K562 (cell line): ENCODE data around the gene RCOR1. TPM values are rescaled to one million over a fixed set of nuclear protein-coding genes. Genes with fewer than 3 reads are reported as not detected.
A peak's percentile ranks its signal among the peaks of the same experiment; 100 is the strongest.

ENCODE experiments used
- ATAC-seq: fragments of 200-7000 bp; cut with Tn5 transposase; 3 replicates; pipeline ENCODE4 v1.9.1; 2020; ENCODE audit warnings: moderate library complexity
- BruUV-seq: library from RNA; stranded (reverse); fragments of 400-500 nt; replicated peaks from 2 replicates; lab custom pipeline; 2021; lab: Mats Ljungman, UMichigan
- CTCF ChIA-PET: fragments of 300-600 bp; formaldehyde crosslinking; extraction: SDS; loops from one replicate; lab custom pipeline; 2021; ENCODE audit warnings: low intra/inter-chr PET ratio; lab: Yijun Ruan, JAX
- POLR2A ChIA-PET: fragments of 300-600, 350-650 bp; sonication (Branson Sonifier 250); formaldehyde crosslinking; extraction: SDS; loops from one replicate; lab custom pipeline; 2021; ENCODE audit warnings: antibody characterized with exemption, inconsistent platforms; lab: Yijun Ruan, JAX
- DNase-seq, 4 experiments: peaks; one replicate each; pipeline versions ENCODE4 v3.0.0 to v3.0.0-alpha.2; 2011 to 2018; ENCODE audit warnings: low spot score in 3 of 4, mixed read lengths in 3 of 4; ENCODE audit errors: extremely low read depth in 1 of 4
- FAIRE-seq: peaks from 2 replicates; lab custom pipeline; 2011; peaks lifted over from hg19 to GRCh38; lab: Jason Lieb, UNC
- H2AFZ ChIP-seq: 2 replicates; pipeline ENCODE4 v1.6.0; 2011; ENCODE audit warnings: low read depth, low read length, control low read depth, inconsistent platforms
- H3K27ac ChIP-seq: fragments of 200-600 bp; 3 replicates; pipeline ENCODE4 v1.8.0; 2011; ENCODE audit warnings: low read depth, mild to moderate bottlenecking, control low read depth, inconsistent platforms, low read length, moderate library complexity, mixed read lengths; ENCODE audit errors: extremely low read depth
- H3K27me3 ChIP-seq, 2 experiments: fragments of 300-600 bp in 1 of 2; 2 replicates in 1 of 2; 3 replicates in 1 of 2; pipeline versions ENCODE4 v1.6.0 to v1.8.0; 2011; ENCODE audit warnings: inconsistent platforms in 2 of 2, low read length in 2 of 2, mild to moderate bottlenecking in 1 of 2, mixed read lengths in 1 of 2, moderate library complexity in 1 of 2; ENCODE audit not compliant: control insufficient read depth in 2 of 2, insufficient read depth in 2 of 2
- H3K36me3 ChIP-seq: fragments of 300-600 bp; 3 replicates; pipeline ENCODE4 v1.8.0; 2011; ENCODE audit warnings: mild to moderate bottlenecking, low read length, inconsistent platforms; ENCODE audit not compliant: control insufficient read depth, insufficient read depth
- H3K4me1 ChIP-seq, 2 experiments: fragments of 200-600 bp in 1 of 2; replicated peaks in 1 of 2; 2 replicates in 1 of 2; 3 replicates in 1 of 2; pipeline versions ENCODE4 v1.5.1 to v1.8.0; 2011; ENCODE audit warnings: inconsistent platforms in 2 of 2, low read length in 2 of 2, mild to moderate bottlenecking in 1 of 2, mixed read lengths in 1 of 2, moderate library complexity in 1 of 2; ENCODE audit not compliant: control insufficient read depth in 2 of 2, insufficient read depth in 2 of 2
- H3K4me2 ChIP-seq: 2 replicates; pipeline ENCODE4 v1.6.1; 2011; ENCODE audit warnings: low read length, control low read depth, inconsistent platforms, mixed read lengths; ENCODE audit not compliant: insufficient read depth
- H3K4me3 ChIP-seq: fragments of 200-600 bp; sonication (generic), shearing (Covaris generic); 2 replicates; pipeline ENCODE4 v1.5.1; 2016; ENCODE audit warnings: control low read depth, inconsistent platforms
- H3K79me2 ChIP-seq: fragments of 200-600 bp; 3 replicates; pipeline ENCODE4 v1.8.0; 2011; ENCODE audit warnings: low read length, inconsistent platforms; ENCODE audit not compliant: control insufficient read depth, insufficient read depth
- H3K9ac ChIP-seq, 2 experiments: 2 replicates each; pipeline versions ENCODE4 v1.6.0 to v1.6.1; 2011; ENCODE audit warnings: low read depth in 2 of 2, low read length in 2 of 2, control low read depth in 1 of 2, inconsistent platforms in 1 of 2, mild to moderate bottlenecking in 1 of 2, mixed read lengths in 1 of 2; ENCODE audit not compliant: insufficient read depth in 1 of 2
- H3K9me1 ChIP-seq: one replicate; pipeline ENCODE4 v1.6.0; 2011; ENCODE audit warnings: inconsistent platforms, mild to moderate bottlenecking, low read length, moderate library complexity; ENCODE audit not compliant: control insufficient read depth, insufficient read depth
- H3K9me3 ChIP-seq: replicated peaks from 2 replicates; pipeline ENCODE4 v1.5.1; 2011; ENCODE audit warnings: low read depth, low read length, inconsistent platforms; ENCODE audit not compliant: control insufficient read depth, insufficient read depth
- H4K20me1 ChIP-seq: replicated peaks from 2 replicates; pipeline ENCODE4 v1.6.1; 2011; ENCODE audit warnings: low read length, inconsistent platforms, mixed read lengths; ENCODE audit not compliant: control insufficient read depth, insufficient read depth
- POLR2G ChIP-seq: fragments of 200-400 bp; formaldehyde crosslinking; IDR thresholded peaks from 2 replicates; pipeline ENCODE4 v1.6.1; 2017; ENCODE audit warnings: low read depth, mild to moderate bottlenecking, antibody characterized with exemption, low read length, moderate library complexity
- TSHZ1 ChIP-seq: fragments of 250-450 bp; sonication (Bioruptor Pico); IDR thresholded peaks from 2 replicates; pipeline ENCODE4 v1.4.0; 2020; ENCODE audit warnings: mild to moderate bottlenecking, moderate library complexity
- WGBS: fragments of 100-300 bp; shearing (Covaris generic); methylation state at CpG from one replicate; pipeline ENCODE4 v1.1.6; 2016; ENCODE audit warnings: low coverage, mixed read lengths; ENCODE audit not compliant: insufficient coverage; ENCODE audit errors: missing lambda C conversion rate; 5-methylcytosine and 5-hydroxymethylcytosine counted together
- in situ Hi-C: fragments of 300-500 bp; cut with MboI; formaldehyde crosslinking; loops from 4 replicates; pipeline ENCODE4 v1.15.0; 2018; ENCODE audit warnings: inconsistent platforms, mixed read lengths
- intact Hi-C: fragments of 100-400 bp; cut with micrococcal nuclease; formaldehyde crosslinking; loops from 2 replicates; pipeline ENCODE4 v1.14.2; 2022
- polyA plus RNA-seq, 8 experiments: library from polyadenylated mRNA; depleted of rRNA in 4 of 8; stranded (reverse) in 5 of 8; unstranded in 3 of 8; fragments of >200 nt; fragmentation: Nextera tagmentation in 2 of 8; fragmentation: Illumina TruSeq in 1 of 8; extraction: Ambion mirVana in 2 of 8; extraction: Trizol in 1 of 8; gene quantifications; 2 replicates each; pipeline versions ENCODE4 v1.2.1 to v1.2.3, GENCODE V29; 2011 to 2014; ENCODE audit warnings: inconsistent platforms in 1 of 8, missing spikeins in 1 of 8
- total RNA-seq, 7 experiments: library from RNA; depleted of rRNA in 6 of 7; stranded (reverse); fragments of >200 nt in 6 of 7; fragmentation: Illumina TruSeq in 2 of 7; extraction: Trizol in 2 of 7; gene quantifications; 2 replicates each; pipeline versions ENCODE4 v1.2.1 to v1.2.3, GENCODE V29; 2011 to 2021; ENCODE audit warnings: low replicate concordance in 1 of 7
- TF ChIP-seq, protein P1 (sequence below), 2 experiments: IDR thresholded peaks; 2 replicates each; pipeline ENCODE4 v1.6.1; 2011; ENCODE audit warnings: borderline replicate concordance in 1 of 2, control low read depth in 1 of 2, low read depth in 1 of 2, low read length in 1 of 2, mild to moderate bottlenecking in 1 of 2, mixed read lengths in 1 of 2, moderate library complexity in 1 of 2; ENCODE audit not compliant: insufficient read depth in 1 of 2, insufficient read length in 1 of 2, poor library complexity in 1 of 2, severe bottlenecking in 1 of 2; ENCODE audit errors: extremely low read depth in 1 of 2
- TF ChIP-seq, protein P2 (sequence below): fragments of 450-650 bp; conservative IDR thresholded peaks from 2 replicates; pipeline ENCODE4 v1.6.1; 2016; ENCODE audit warnings: missing genetic modification characterization, low read depth, mild to moderate bottlenecking, missing compliant biosample characterization, moderate library complexity

The RCOR1 gene
- total and polyA plus RNA-seq, 9 of the 15 experiments (the other 6 are each of a cell fraction or from before 2014, with no cell fraction given), result 8.5 to 47.9 (median 20.9) TPM

- Histone ChIP-seq H3K27ac (no peak overlapping the region), H3K4me3 (no peak overlapping the region), H3K9ac (0 out of 4 replicates have a peak overlapping the region, but pooled peaks of 1 of the 2 experiments have one; percentile 13), H3K79me2 (no peaks in the 10 kb centered on the region), H4K20me1 (no peaks in the 10 kb centered on the region), H3K9me3 (no peaks in the 10 kb centered on the region), H2AFZ (no peak overlapping the region), H3K4me1 (peaks cover 0 to 15% of the 10 kb centered on the region in 2 experiments; a peak in 2 of 5 replicates), H3K27me3 (no peaks in the 10 kb centered on the region; a peak in 1 of 5 replicates), H3K36me3 (no peaks in the 10 kb centered on the region), H3K9me1 (no peaks in the 10 kb centered on the region), H3K4me2 (no peak overlapping the region)
- ATAC-seq, result no peak
- BruUV-seq, result no TSS peak
- intact Hi-C loops, result no loop called here
- CTCF ChIA-PET, result no interaction called here
- in situ Hi-C loops, result no loop called here
- POLR2A ChIA-PET, result interaction anchor here (0.7 kb wide), 2 partner anchors 10 to 117 kb away, joined by 3 read pairs; no protein-coding TSS in a partner anchor
- no peak for DNase-seq
- 57% methylated on average over 5 of the region's 11 CpGs for WGBS
- no peak for FAIRE-seq
- TF ChIP-seq POLR2G, result peak; percentile 75
- TF ChIP-seq TSHZ1 (CRISPR knock-in tag), result no peak
- TF ChIP-seq, protein P1, sequence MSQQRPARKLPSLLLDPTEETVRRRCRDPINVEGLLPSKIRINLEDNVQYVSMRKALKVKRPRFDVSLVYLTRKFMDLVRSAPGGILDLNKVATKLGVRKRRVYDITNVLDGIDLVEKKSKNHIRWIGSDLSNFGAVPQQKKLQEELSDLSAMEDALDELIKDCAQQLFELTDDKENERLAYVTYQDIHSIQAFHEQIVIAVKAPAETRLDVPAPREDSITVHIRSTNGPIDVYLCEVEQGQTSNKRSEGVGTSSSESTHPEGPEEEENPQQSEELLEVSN (IDR thresholded peaks at IDR 0.05; ENCODE audit: borderline replicate concordance in 1 of 2, extremely low read depth in 1 of 2, insufficient read depth in 1 of 2, insufficient read length in 1 of 2, low read depth in 1 of 2, low read length in 1 of 2, poor library complexity in 1 of 2, severe bottlenecking in 1 of 2), result peak in 1 of 2 experiments; percentile 5
- TF ChIP-seq, protein P2, sequence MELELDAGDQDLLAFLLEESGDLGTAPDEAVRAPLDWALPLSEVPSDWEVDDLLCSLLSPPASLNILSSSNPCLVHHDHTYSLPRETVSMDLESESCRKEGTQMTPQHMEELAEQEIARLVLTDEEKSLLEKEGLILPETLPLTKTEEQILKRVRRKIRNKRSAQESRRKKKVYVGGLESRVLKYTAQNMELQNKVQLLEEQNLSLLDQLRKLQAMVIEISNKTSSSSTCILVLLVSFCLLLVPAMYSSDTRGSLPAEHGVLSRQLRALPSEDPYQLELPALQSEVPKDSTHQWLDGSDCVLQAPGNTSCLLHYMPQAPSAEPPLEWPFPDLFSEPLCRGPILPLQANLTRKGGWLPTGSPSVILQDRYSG, result no peak
These were observed 165.2 kb downstream of the RCOR1 start for GRCh38 chr14:102757646-102758045.
